Ishikawa (cell line): Measurements from ENCODE around the gene GRID1.

Source experiments
- CEBPB ChIP-seq: IDR thresholded peaks from 2 replicates; pipeline ENCODE4 v1.6.1; 2012
- CREB1 ChIP-seq: IDR thresholded peaks from 2 replicates; pipeline ENCODE4 v1.6.1; 2012; ENCODE audit warnings: low read depth
- EGR1 ChIP-seq: IDR thresholded peaks from 2 replicates; pipeline ENCODE4 v1.6.1; 2012
- EP300 ChIP-seq: IDR thresholded peaks from 2 replicates; pipeline ENCODE4 v1.6.1; 2012; ENCODE audit warnings: borderline replicate concordance
- FOXM1 ChIP-seq: IDR thresholded peaks from 2 replicates; pipeline ENCODE4 v1.6.1; 2012; ENCODE audit warnings: low read depth, borderline replicate concordance
- MAX ChIP-seq: IDR thresholded peaks from 2 replicates; pipeline ENCODE4 v1.6.1; 2012
- NFIC ChIP-seq: IDR thresholded peaks from 2 replicates; pipeline ENCODE4 v1.6.1; 2012
- RAD21 ChIP-seq: IDR thresholded peaks from 2 replicates; pipeline ENCODE4 v1.6.1; 2012; ENCODE audit warnings: low read depth
- TAF1 ChIP-seq: IDR thresholded peaks from 2 replicates; pipeline ENCODE4 v1.6.1; 2012; ENCODE audit warnings: low read depth, mild to moderate bottlenecking
- TCF12 ChIP-seq: IDR thresholded peaks from 2 replicates; pipeline ENCODE4 v1.6.1; 2012; ENCODE audit warnings: low read depth
- TEAD4 ChIP-seq: IDR thresholded peaks from 2 replicates; pipeline ENCODE4 v1.6.1; 2012
- YY1 ChIP-seq: IDR thresholded peaks from 2 replicates; pipeline ENCODE4 v1.6.1; 2012; ENCODE audit warnings: low read depth
- ZBTB7A ChIP-seq: IDR thresholded peaks from 2 replicates; pipeline ENCODE4 v1.6.1; 2012; ENCODE audit warnings: low read depth
- TF ChIP-seq, protein P1 (sequence below): IDR thresholded peaks from 2 replicates; pipeline ENCODE4 v1.6.1; 2012
- TF ChIP-seq, protein P2 (sequence below): IDR thresholded peaks from 2 replicates; pipeline ENCODE4 v1.6.1; 2012; ENCODE audit warnings: low read depth, mild to moderate bottlenecking

Gene GRID1

DNA sequence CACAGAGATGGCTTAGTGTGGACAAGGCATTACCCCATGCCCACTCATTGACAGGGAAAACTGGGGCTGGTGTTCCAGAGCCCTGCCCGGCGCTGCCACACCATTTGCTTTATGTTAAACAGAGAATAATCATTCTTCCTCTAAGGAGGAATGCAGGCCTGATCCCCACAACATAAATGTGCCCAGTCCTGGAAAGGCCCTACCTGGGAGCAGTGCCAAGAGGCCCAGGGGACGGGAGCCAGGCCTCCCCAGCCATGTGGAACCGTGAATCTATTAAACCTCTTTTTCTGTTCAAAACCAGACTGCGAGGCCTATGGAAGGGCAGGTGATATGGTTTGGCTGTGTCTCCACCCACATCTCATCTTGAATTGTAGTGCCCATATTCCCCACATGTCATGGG lies 264.1 kb downstream of the GRID1 start:
- TF ChIP-seq ZBTB7A, result no peak
- TF ChIP-seq EP300, result no peak
- TF ChIP-seq TEAD4, result no peak
- no peak for TF ChIP-seq CEBPB
- TF ChIP-seq NFIC, result no peak
- TF ChIP-seq, protein P1, sequence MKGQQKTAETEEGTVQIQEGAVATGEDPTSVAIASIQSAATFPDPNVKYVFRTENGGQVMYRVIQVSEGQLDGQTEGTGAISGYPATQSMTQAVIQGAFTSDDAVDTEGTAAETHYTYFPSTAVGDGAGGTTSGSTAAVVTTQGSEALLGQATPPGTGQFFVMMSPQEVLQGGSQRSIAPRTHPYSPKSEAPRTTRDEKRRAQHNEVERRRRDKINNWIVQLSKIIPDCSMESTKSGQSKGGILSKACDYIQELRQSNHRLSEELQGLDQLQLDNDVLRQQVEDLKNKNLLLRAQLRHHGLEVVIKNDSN, result no peak
- TF ChIP-seq EGR1, result no peak
- no peak for TF ChIP-seq MAX
- TF ChIP-seq, protein P2, sequence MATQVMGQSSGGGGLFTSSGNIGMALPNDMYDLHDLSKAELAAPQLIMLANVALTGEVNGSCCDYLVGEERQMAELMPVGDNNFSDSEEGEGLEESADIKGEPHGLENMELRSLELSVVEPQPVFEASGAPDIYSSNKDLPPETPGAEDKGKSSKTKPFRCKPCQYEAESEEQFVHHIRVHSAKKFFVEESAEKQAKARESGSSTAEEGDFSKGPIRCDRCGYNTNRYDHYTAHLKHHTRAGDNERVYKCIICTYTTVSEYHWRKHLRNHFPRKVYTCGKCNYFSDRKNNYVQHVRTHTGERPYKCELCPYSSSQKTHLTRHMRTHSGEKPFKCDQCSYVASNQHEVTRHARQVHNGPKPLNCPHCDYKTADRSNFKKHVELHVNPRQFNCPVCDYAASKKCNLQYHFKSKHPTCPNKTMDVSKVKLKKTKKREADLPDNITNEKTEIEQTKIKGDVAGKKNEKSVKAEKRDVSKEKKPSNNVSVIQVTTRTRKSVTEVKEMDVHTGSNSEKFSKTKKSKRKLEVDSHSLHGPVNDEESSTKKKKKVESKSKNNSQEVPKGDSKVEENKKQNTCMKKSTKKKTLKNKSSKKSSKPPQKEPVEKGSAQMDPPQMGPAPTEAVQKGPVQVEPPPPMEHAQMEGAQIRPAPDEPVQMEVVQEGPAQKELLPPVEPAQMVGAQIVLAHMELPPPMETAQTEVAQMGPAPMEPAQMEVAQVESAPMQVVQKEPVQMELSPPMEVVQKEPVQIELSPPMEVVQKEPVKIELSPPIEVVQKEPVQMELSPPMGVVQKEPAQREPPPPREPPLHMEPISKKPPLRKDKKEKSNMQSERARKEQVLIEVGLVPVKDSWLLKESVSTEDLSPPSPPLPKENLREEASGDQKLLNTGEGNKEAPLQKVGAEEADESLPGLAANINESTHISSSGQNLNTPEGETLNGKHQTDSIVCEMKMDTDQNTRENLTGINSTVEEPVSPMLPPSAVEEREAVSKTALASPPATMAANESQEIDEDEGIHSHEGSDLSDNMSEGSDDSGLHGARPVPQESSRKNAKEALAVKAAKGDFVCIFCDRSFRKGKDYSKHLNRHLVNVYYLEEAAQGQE, result no peak
- TF ChIP-seq YY1, result no peak
- no peak for TF ChIP-seq TAF1
- no peak for TF ChIP-seq CREB1
- no peak for TF ChIP-seq FOXM1

- no peak for TF ChIP-seq EP300
- no peak for TF ChIP-seq CREB1
- TF ChIP-seq YY1, result no peak
- TF ChIP-seq NFIC, result no peak
- TF ChIP-seq TAF1, result no peak
- TF ChIP-seq TEAD4, result no peak
- TF ChIP-seq, protein P2, result no peak
- no peak for TF ChIP-seq MAX
- no peak for TF ChIP-seq FOXM1
- no peak for TF ChIP-seq RAD21
- TF ChIP-seq CEBPB, result no peak
- TF ChIP-seq ZBTB7A, result no peak
- no peak for TF ChIP-seq EGR1
- no peak for TF ChIP-seq TCF12
- TF ChIP-seq, protein P1, result no peak
Measured at GRCh38 chr10:86102031-86102430, 264.6 kb downstream of the GRID1 start.

DNA sequence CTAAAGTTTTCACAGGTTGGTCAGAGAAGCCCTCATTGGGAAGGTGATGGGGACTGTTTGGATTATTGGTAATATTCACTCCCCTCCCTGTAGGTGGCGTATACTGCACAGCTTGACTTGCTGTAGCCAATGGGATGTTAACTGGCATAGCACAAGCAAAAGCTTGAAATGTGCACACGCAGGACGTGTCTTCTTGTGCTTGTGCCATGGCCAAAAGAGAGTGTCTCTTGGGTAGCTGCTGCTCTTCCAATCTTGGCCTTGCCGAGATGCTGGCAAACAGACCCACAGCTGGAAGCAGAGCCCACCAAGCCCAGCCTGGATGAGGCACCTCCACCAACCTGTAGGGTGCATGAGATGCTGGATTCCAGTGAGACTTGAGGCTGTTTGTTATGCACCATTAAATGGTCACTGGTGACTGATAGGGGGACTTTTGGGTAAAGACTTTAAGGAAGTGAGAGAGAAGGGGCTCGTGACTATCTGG lies 266.0 kb downstream of the GRID1 start:
- TF ChIP-seq, protein P2, result no peak
- peak; percentile 82 for TF ChIP-seq RAD21

DNA sequence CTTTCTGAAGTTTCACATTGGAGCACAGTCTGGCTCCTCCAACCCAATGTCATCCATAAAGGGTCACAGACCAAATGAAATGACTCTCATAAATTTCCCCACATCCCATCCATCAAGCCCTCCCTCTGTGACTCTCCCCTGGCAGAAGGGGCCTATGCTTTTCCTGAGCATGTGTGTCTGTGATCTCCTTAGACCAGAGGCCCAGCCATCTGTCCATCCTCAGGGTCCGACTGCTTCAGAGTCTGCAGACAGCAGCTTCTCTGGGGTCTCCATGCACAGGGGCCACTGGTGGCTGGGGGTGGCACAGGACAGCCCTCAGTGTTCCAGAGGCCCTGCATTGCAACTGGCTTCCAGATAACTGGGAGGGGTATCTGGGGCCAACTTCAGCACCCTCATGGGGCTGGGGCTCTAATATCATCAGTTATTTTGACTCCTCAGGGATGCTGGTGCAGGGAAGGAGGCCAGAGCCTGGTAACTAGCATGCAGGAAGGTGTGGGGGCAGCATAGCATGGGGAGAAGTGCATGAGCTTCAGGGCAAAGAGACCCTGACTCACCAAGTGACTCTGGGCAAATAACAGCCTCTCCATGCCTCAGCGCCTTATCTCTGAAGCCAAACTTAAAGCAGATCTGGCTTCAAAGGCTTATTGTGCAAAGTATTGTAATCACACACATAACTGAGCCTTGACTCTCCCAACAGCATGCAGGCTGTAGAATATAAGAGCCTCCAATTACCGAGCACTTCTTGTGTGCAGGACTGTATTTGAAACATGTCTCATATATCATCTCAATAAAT lies 266.9 kb downstream of the GRID1 start:
- TF ChIP-seq CREB1, result no peak
- TF ChIP-seq TEAD4, result no peak
- no peak for TF ChIP-seq MAX
- no peak for TF ChIP-seq EGR1
- no peak for TF ChIP-seq TAF1
- TF ChIP-seq FOXM1, result no peak
- TF ChIP-seq RAD21, result no peak
- TF ChIP-seq ZBTB7A, result no peak
- TF ChIP-seq, protein P1, result no peak
- TF ChIP-seq, protein P2, result no peak
- TF ChIP-seq CEBPB, result no peak
- TF ChIP-seq NFIC, result no peak
- no peak for TF ChIP-seq YY1
- TF ChIP-seq TCF12, result no peak
- no peak for TF ChIP-seq EP300
